Transverse colon (tissue), 4 donors: ENCODE measurements around the gene SLC1A3. TPM values are rescaled to one million over a fixed set of nuclear protein-coding genes. Genes with fewer than 3 reads are reported as not detected.
"Not testable (repeated sequence)": the region's sequence is repeated elsewhere in the genome, so short reads cannot be mapped to it uniquely, and the experiment has no call there.

Experiments used
- DNase-seq: peaks from one replicate; pipeline ENCODE4 v3.0.0-alpha.2; 2019
- H3K27ac ChIP-seq, 4 donors: fragments of 200-600 bp; sonication (generic); 2 replicates each; pipeline ENCODE4 v1.5.1; 2016 to 2018; ENCODE audit warnings: inconsistent platforms in 4 of 4
- H3K27me3 ChIP-seq: fragments of 200-600 bp; sonication (generic); 2 replicates; pipeline ENCODE4 v1.5.1; 2017; ENCODE audit warnings: inconsistent platforms
- H3K36me3 ChIP-seq, 4 donors: fragments of 200-600 bp; sonication (generic); 2 replicates each; pipeline ENCODE4 v1.5.1; 2017 to 2019; ENCODE audit warnings: inconsistent platforms in 4 of 4
- H3K4me1 ChIP-seq, 4 donors: fragments of 200-600 bp; sonication (generic); 2 replicates each; pipeline ENCODE4 v1.5.1; 2017 to 2020; ENCODE audit warnings: inconsistent platforms in 4 of 4
- H3K4me3 ChIP-seq, 4 donors: fragments of 200-600 bp; sonication (generic); 1 replicate in 1 of 4; 2 replicates in 3 of 4; pipeline versions ENCODE4 v1.5.1 to v1.6.1; 2017 to 2019; ENCODE audit warnings: inconsistent platforms in 4 of 4
- H3K9me3 ChIP-seq, 2 donors: fragments of 200-600 bp; sonication (generic); 2 replicates each; pipeline ENCODE4 v1.5.1; 2017 to 2019; ENCODE audit warnings: inconsistent platforms in 2 of 2
- CTCF ChIP-seq, 5 experiments: fragments of 200-600 bp in 3 of 5; fragments of 450-650 bp in 2 of 5; sonication (generic) in 3 of 5; IDR thresholded peaks; 1 replicate in 2 of 5; 2 replicates in 3 of 5; pipeline ENCODE4 v1.5.1; 2016 to 2017; ENCODE audit warnings: antibody characterized with exemption in 5 of 5, inconsistent platforms in 3 of 5, mild to moderate bottlenecking in 2 of 5, moderate library complexity in 1 of 5
- EP300 ChIP-seq: sonication (generic); formaldehyde crosslinking; IDR thresholded peaks from one replicate; pipeline ENCODE4 v1.6.1; 2017; ENCODE audit warnings: antibody characterized with exemption, low read depth
- POLR2A ChIP-seq: fragments of 450-650 bp; IDR thresholded peaks from one replicate; pipeline ENCODE4 v1.6.1; 2016; ENCODE audit warnings: antibody characterized with exemption, mild to moderate bottlenecking, moderate library complexity
- POLR2AphosphoS5 ChIP-seq, 3 donors: sonication (generic); formaldehyde crosslinking; IDR thresholded peaks; one replicate each; pipeline ENCODE4 v1.6.1; 2016; ENCODE audit warnings: antibody characterized with exemption in 3 of 3
- WGBS, 2 donors: methylation state at CpG; one replicate each; pipeline ENCODE4 v1.1.5; 2018; ENCODE audit warnings: low coverage in 1 of 2; 5-methylcytosine and 5-hydroxymethylcytosine counted together
- in situ Hi-C, 4 donors: fragments of 200-750 bp; cut with MboI; loops; one replicate each; pipeline versions ENCODE4 v1.15.0 to v1.15.1; 2017; ENCODE audit warnings: low sequenced_read_pairs in 3 of 4, low pct_ligation_motif_present in 1 of 4, low pct_unique_long_range_greater_than_20kb in 1 of 4
- intact Hi-C: fragments of 100-400 bp; cut with DNase I; formaldehyde crosslinking; loops from one replicate; pipeline ENCODE4 v1.15.1; 2023; ENCODE audit warnings: low total_unique reads
- total RNA-seq, 4 donors: library from RNA; depleted of rRNA; stranded (reverse); fragments of >200 nt; gene quantifications; one replicate each; pipeline ENCODE4 v1.1.0, GENCODE V29; 2016

Gene SLC1A3
- total RNA-seq, 4 donors from 2014 or later: 0.20 to 16.0 (median 4.1) TPM

GRCh38 chr5:36643162-36643561 lies 36.8 kb downstream of the SLC1A3 start:
- in situ Hi-C loops: no loop called here
- Histone ChIP-seq H3K27ac (no peak overlapping the region), H3K4me3 (no peak overlapping the region), H3K4me1 (no peaks in the 10 kb centered on the region), H3K9me3 (no peaks in the 10 kb centered on the region), H3K27me3 (no peaks in the 10 kb centered on the region), H3K36me3 (no peaks in the 10 kb centered on the region)
- intact Hi-C loops: no loop called here
- 70 to 88% methylated on average over 1 of the region's 1 CpG for WGBS, 2 donors
- no peak for DNase-seq
- TF ChIP-seq POLR2A (no peak), POLR2AphosphoS5 (IDR thresholded peaks at IDR 0.05) (no peak), CTCF (IDR thresholded peaks at IDR 0.05) (no peak), EP300 (no peak)

GRCh38 chr5:36643841-36644240 lies 37.4 kb downstream of the SLC1A3 start:
- H3K27ac ChIP-seq, H3K4me3 ChIP-seq, H3K4me1 ChIP-seq, H3K36me3 ChIP-seq, H3K9me3 ChIP-seq, DNase-seq, in situ Hi-C loops, intact Hi-C loops, H3K27me3 ChIP-seq: not testable (repeated sequence)
- WGBS, 2 donors: 54 to 64% methylated on average over 3 to 5 of the region's 5 CpGs

- 79 to 86% methylated on average over 2 to 3 of the region's 3 CpGs for WGBS, 2 donors
- H3K4me3 ChIP-seq: no peak overlapping the region
- in situ Hi-C loops (no loop called here), intact Hi-C loops (no loop called here)
- H3K9me3 ChIP-seq: no peaks in the 10 kb centered on the region
- no peak for DNase-seq
- no peaks in the 10 kb centered on the region for H3K36me3 ChIP-seq
- no peak overlapping the region for H3K27ac ChIP-seq
- no peaks in the 10 kb centered on the region for H3K27me3 ChIP-seq
- H3K4me1 ChIP-seq: no peaks in the 10 kb centered on the region
- no peak for TF ChIP-seq CTCF (IDR thresholded peaks at IDR 0.05)
Observed at GRCh38 chr5:36644727-36645126, 38.3 kb downstream of the SLC1A3 start.

GRCh38 chr5:36646100-36646499 lies 39.7 kb downstream of the SLC1A3 start:
- Histone ChIP-seq H3K27ac (no peak overlapping the region), H3K27me3 (no peaks in the 10 kb centered on the region), H3K36me3 (no peaks in the 10 kb centered on the region), H3K4me1 (no peaks in the 10 kb centered on the region), H3K4me3 (no peak overlapping the region), H3K9me3 (no peaks in the 10 kb centered on the region)
- TF ChIP-seq POLR2AphosphoS5 (IDR thresholded peaks at IDR 0.05): no peak
- no peak for TF ChIP-seq CTCF (IDR thresholded peaks at IDR 0.05)
- TF ChIP-seq EP300: no peak
- TF ChIP-seq POLR2A: no peak
- in situ Hi-C loops: no loop called here
- WGBS, 2 donors: 77 to 84% methylated on average over 3 of the region's 3 CpGs
- intact Hi-C loops: no loop called here
- DNase-seq: no peak

GRCh38 chr5:36646507-36647023 lies 40.2 kb downstream of the SLC1A3 start:
- no peak overlapping the region for H3K27ac ChIP-seq
- H3K27me3 ChIP-seq: no peaks in the 10 kb centered on the region
- WGBS, 2 donors: 87 to 93% methylated on average over 3 of the region's 3 CpGs
- H3K4me1 ChIP-seq: no peaks in the 10 kb centered on the region
- H3K4me3 ChIP-seq: no peak overlapping the region
- DNase-seq: no peak
- in situ Hi-C loops (no loop called here), intact Hi-C loops (no loop called here)
- H3K9me3 ChIP-seq: no peaks in the 10 kb centered on the region
- H3K36me3 ChIP-seq: no peaks in the 10 kb centered on the region
- TF ChIP-seq EP300 (no peak), POLR2A (no peak), POLR2AphosphoS5 (IDR thresholded peaks at IDR 0.05) (no peak), CTCF (IDR thresholded peaks at IDR 0.05) (no peak)
